ENCODE measurements around the gene DDX55.

Gene DDX55

GRCh38 chr12:123655420-123655819 is 53.5 kb downstream of the DDX55 start:
- Histone ChIP-seq H3K4me3 (ENCODE audit: severe bottlenecking) (no peak overlapping the region), H3K4me1 (ENCODE audit: insufficient read depth, poor library complexity, severe bottlenecking) (peaks cover 8% of the 10 kb centered on the region), H3K27me3 (ENCODE audit: insufficient read depth, poor library complexity, severe bottlenecking) (no peaks in the 10 kb centered on the region), H3K36me3 (ENCODE audit: low read depth) (peaks cover 78% of the 10 kb centered on the region), H3K9me3 (ENCODE audit: severe bottlenecking) (no peaks in the 10 kb centered on the region), H3K27ac (ENCODE audit: poor library complexity, severe bottlenecking) (no peak overlapping the region)
- ATAC-seq (ENCODE audit: low read depth) (no peak), DNase-seq (ENCODE audit: low spot score) (no peak)
- TF ChIP-seq, protein P1, sequence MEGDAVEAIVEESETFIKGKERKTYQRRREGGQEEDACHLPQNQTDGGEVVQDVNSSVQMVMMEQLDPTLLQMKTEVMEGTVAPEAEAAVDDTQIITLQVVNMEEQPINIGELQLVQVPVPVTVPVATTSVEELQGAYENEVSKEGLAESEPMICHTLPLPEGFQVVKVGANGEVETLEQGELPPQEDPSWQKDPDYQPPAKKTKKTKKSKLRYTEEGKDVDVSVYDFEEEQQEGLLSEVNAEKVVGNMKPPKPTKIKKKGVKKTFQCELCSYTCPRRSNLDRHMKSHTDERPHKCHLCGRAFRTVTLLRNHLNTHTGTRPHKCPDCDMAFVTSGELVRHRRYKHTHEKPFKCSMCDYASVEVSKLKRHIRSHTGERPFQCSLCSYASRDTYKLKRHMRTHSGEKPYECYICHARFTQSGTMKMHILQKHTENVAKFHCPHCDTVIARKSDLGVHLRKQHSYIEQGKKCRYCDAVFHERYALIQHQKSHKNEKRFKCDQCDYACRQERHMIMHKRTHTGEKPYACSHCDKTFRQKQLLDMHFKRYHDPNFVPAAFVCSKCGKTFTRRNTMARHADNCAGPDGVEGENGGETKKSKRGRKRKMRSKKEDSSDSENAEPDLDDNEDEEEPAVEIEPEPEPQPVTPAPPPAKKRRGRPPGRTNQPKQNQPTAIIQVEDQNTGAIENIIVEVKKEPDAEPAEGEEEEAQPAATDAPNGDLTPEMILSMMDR (IDR thresholded peaks at IDR 0.05; ENCODE audit: poor library complexity, severe bottlenecking), result no peak

DNA sequence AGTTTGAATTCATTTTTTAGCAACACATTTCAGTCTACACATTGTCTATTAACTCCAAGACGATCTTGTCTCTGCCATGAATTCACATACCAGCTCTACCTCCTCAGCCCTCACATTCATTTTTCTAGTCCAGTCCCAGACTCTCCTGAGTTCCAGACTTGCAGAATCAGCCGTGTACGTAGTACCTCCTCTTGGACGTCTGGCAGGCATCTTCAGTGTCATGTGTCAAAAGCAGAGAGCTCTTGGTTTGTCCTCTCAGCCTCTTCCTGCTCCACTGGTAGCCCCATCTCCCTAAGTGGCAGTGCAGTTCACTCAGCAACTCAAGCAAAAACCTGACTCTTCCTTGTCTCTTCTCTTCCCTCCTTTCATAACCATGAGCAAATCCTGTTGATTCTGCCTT is 54.5 kb downstream of the DDX55 start:
- Histone ChIP-seq H3K27ac (ENCODE audit: poor library complexity, severe bottlenecking) (no peak overlapping the region), H3K4me3 (ENCODE audit: severe bottlenecking) (no peak overlapping the region), H3K27me3 (ENCODE audit: insufficient read depth, poor library complexity, severe bottlenecking) (no peaks in the 10 kb centered on the region), H3K9me3 (ENCODE audit: severe bottlenecking) (no peaks in the 10 kb centered on the region), H3K4me1 (ENCODE audit: insufficient read depth, poor library complexity, severe bottlenecking) (peaks cover 11% of the 10 kb centered on the region), H3K36me3 (ENCODE audit: low read depth) (peaks cover 78% of the 10 kb centered on the region)
- TF ChIP-seq, protein P1 (IDR thresholded peaks at IDR 0.05; ENCODE audit: poor library complexity, severe bottlenecking), result no peak
- DNase-seq (ENCODE audit: low spot score), result no peak
- no peak for ATAC-seq (ENCODE audit: low read depth)

DNA sequence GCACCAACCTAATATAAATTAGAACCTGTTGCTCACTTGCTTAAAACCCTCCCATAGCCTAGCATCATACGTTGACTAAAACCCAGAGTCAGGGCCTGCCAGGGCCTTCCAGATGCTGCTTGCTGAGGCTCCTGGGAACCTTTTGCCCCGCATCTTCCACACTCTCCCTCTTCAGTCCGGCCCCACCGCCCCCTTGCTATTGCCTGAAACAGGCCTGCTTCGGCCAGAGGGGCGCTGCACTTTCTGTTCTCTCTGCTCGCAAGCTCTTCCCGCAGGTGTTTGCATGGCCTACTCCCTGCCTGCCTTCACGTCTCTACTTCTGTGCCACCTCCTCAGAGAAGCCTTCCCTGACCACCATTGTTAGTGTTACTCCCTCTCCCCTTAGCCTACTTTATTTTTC is 55.3 kb downstream of the DDX55 start:
- no peak for ATAC-seq (ENCODE audit: low read depth)

DNA sequence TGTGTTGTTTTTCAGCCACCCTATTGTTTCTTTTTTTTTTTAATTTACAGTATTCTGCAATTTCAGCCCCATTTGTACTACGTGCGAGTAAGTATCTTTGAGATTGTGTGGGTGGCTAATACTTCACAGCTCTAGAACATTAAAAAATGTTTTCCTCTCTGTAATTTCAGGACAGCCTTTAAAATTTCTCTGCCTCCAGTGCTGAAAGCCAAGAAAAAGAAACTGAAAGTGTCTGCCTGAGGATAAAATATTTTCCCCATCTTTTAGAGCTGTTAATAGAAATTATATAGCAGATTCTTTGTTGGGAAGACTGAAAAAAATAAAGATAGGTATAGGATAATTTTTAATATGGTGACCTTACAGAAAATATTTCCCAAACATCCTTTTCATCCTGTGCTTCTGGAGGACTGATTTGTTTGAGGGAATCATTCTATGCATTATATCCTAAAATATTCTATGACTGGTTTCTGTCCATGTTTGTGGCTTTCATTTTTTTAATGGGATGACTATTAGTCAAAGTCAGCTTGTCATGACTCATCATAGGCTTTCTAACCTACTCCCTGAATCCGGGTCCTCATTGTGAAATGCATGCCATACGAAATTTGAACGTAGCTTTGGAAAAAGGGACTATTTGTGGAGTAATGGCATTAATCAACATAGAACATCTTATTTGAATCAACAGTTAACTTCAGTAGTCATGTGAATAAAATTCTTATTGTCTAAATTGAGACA is 58.3 kb downstream of the DDX55 start:
- no peaks in the 10 kb centered on the region for H3K9me3 ChIP-seq (ENCODE audit: severe bottlenecking)
- H3K4me3 ChIP-seq (ENCODE audit: severe bottlenecking), result no peak overlapping the region
- no peaks in the 10 kb centered on the region for H3K27me3 ChIP-seq (ENCODE audit: insufficient read depth, poor library complexity, severe bottlenecking)
- peaks cover 11% of the 10 kb centered on the region for H3K4me1 ChIP-seq (ENCODE audit: insufficient read depth, poor library complexity, severe bottlenecking)
- peaks cover 57% of the 10 kb centered on the region for H3K36me3 ChIP-seq (ENCODE audit: low read depth)
- peak overlapping the region; percentile 59 for H3K27ac ChIP-seq (ENCODE audit: poor library complexity, severe bottlenecking)
- no peak for DNase-seq (ENCODE audit: low spot score)
- peak; percentile 90 for ATAC-seq (ENCODE audit: low read depth)
- TF ChIP-seq, protein P1 (IDR thresholded peaks at IDR 0.05; ENCODE audit: poor library complexity, severe bottlenecking), result no peak

More for the DNA sequence above, 55.3 kb downstream of the DDX55 start:
- Histone ChIP-seq H3K27ac (ENCODE audit: poor library complexity, severe bottlenecking) (no peak overlapping the region), H3K4me3 (ENCODE audit: severe bottlenecking) (no peak overlapping the region), H3K9me3 (ENCODE audit: severe bottlenecking) (no peaks in the 10 kb centered on the region), H3K4me1 (ENCODE audit: insufficient read depth, poor library complexity, severe bottlenecking) (peaks cover 11% of the 10 kb centered on the region), H3K36me3 (ENCODE audit: low read depth) (peaks cover 71% of the 10 kb centered on the region), H3K27me3 (ENCODE audit: insufficient read depth, poor library complexity, severe bottlenecking) (no peaks in the 10 kb centered on the region)
- TF ChIP-seq, protein P1 (IDR thresholded peaks at IDR 0.05; ENCODE audit: poor library complexity, severe bottlenecking), result no peak
- DNase-seq (ENCODE audit: low spot score), result no peak

DNA sequence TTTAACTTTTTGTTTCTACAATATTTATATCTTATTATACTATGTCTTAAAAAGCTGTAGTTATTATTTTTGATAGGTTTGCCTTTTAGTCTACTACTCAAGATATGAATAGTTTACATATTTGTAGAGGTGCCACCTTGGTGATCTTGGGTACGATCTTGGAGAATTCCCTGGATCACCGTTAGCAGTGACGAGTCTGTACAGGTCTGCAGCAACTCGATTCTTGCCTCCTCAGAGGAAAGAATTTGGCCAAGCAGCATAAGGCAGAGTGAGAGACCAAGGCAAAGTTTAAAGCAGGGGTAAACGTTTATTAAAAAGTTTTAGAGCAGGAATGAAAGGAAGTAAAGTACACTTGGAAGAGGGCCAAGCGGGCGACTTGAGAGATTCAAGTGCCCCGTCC is 65.9 kb downstream of the DDX55 start:
- Histone ChIP-seq H3K27ac (ENCODE audit: poor library complexity, severe bottlenecking) (no peak overlapping the region), H3K27me3 (ENCODE audit: insufficient read depth, poor library complexity, severe bottlenecking) (no peaks in the 10 kb centered on the region), H3K36me3 (ENCODE audit: low read depth) (peaks cover 6% of the 10 kb centered on the region), H3K9me3 (ENCODE audit: severe bottlenecking) (no peaks in the 10 kb centered on the region), H3K4me1 (ENCODE audit: insufficient read depth, poor library complexity, severe bottlenecking) (no peaks in the 10 kb centered on the region), H3K4me3 (ENCODE audit: severe bottlenecking) (no peak overlapping the region)
- no peak for DNase-seq (ENCODE audit: low spot score)
- TF ChIP-seq, protein P1 (IDR thresholded peaks at IDR 0.05; ENCODE audit: poor library complexity, severe bottlenecking), result no peak
- ATAC-seq (ENCODE audit: low read depth), result no peak

Measured in RWPE2 (cell line).